DMS79 treated with DMSO at 0.1 percent for 48 hours (cell line): ENCODE data around the gene MS4A2.
"Not testable (repeated sequence)": the region's sequence is repeated elsewhere in the genome, so short reads cannot be mapped to it uniquely, and the experiment has no call there.

Experiments
- DNase-seq: peaks from one replicate; lab custom pipeline; 2025; lab: John Stamatoyannopoulos, UW

The MS4A2 gene

DNA sequence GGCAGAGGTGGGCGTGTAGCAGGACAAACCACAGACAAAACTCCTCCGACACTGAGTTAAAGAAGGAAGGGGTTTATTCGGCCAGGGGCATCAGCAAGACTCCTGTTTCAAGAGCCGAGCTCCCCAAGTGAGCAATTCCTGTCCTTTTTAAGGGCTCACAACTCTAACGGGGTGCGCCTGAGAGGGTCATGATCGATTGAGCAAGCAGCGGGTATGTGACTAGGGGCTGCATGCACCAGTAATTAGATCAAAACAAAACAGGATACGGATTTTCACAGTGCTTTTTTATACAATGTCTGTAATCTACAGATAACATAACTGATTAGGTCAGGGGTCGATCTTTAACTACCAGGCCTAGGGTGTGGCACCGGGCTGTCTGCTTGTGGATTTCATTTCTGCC is 12.9 kb downstream of the MS4A2 start:
- not testable (repeated sequence) for DNase-seq

DNA sequence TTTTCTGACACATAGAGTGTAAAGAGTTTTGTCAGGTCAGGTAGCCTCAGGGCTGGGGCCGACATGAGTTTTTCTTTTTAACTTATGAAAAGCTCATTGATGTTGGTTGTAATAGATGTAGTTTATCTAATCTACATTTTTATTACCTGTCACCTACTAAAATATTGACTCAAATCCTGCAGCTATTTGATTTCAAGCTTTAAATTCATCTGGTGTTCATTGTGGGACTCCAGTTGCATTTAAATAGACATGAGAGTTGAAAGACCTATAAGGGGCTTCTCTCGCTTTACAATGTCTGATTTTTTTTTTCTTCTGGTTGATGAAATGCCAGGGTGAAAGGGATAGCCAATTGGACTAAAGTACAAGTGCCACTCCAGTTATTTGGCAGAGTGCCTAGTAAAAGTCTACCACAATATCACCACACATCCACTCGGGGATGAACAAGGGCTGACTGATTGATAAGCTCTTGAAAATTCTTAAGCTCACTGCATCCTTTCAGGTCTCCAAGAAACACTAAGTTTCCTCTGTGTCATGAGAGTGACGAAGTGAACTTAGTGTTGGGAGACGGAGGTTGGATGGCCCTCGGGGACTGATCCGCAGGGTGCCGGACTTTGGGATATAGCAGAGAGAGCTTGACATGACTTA is 16.1 kb downstream of the MS4A2 start:
- not testable (repeated sequence) for DNase-seq

DNA sequence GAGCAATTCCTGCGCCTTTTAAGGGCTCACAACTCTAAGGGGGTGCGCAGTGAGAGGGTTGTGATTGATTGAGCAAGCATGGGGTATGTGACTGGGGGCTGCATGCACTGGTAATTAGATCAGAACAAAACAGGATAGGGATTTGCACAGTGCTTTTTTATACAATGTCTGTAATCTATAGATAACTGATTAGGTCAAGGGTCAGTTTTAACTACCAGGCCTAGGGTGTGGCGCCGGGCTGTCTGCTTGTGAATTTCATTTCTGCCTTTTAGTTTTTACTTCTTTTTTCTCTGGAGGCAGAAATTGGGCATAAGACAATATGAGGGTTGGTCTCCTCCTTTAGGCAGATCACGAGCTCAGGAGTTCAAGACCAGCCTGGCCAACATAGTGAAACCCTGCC is 20.2 kb downstream of the MS4A2 start:
- not testable (repeated sequence) for DNase-seq

DNA sequence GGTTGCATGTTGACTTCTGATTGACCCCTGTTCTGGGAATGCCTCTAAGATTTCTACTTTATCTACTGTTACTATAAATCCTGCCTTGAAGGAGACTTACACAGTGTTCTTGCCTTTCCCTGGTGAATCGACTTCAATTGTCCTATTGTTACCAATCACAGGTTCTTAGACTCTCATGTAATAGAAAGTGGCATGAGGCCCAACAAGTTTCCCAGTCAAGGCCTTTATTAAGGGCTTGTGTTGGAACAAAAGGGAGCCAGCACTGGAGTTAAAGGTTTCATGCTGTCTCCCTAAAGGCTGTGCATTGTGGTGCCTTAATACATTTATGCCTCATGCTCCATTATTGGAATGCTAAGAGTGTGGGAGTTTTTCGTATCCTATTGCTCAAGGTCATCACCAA is 23.3 kb downstream of the MS4A2 start:
- no peak for DNase-seq

DNA sequence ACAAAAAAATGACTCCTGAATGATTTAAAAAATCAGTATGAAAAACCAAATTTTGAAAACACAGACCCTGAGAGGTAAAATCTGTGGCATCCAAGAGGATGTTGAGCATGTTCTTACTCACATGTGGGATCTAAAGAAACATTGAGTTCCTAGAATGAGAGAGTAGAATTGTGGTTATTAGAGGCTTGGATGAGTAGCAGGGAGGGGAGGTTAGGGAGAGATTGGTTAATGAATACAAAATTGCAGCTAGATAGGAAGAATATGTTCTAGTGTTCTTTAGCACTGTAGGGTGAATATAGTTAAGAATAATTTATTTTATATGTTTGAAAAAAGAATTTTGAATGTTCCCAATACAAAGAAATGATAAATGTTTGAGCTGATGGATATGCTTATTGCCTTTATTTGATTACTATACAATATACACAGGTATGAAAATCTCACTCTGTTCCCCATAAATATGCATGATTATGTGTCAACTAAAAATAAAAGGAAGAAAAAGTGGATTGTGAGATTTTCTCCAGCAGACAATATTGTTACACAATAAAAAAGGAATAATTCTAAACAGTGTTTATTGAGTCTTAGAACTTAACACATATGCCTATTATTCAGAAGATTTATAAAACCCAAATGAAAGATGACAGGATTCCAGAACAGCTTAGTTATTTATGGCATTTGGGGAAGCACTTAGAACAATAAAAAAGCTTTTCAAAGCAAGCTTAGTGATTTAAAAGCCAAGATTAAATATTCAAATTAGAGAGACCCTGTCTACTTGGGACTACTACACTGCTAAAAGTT is 28.7 kb downstream of the MS4A2 start:
- DNase-seq, result no peak

DNA sequence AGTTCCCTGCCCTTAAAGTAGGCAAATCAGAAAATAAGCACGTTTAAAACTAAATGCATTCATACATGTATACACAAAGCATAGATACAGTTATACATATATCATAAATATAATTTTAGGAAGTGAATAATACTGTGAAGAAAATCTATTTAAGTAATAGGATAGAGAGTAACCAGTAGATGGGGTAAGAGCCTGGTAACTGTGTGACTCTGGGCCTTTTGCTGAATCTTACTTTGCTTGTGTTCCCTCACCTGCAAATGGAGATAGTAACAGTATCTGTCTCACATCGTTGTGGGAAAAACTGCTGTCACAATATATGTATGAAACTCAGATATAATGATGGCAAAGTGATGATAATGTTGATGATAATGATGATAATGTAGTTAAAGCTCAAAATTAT is 29.9 kb downstream of the MS4A2 start:
- no peak for DNase-seq

DNA sequence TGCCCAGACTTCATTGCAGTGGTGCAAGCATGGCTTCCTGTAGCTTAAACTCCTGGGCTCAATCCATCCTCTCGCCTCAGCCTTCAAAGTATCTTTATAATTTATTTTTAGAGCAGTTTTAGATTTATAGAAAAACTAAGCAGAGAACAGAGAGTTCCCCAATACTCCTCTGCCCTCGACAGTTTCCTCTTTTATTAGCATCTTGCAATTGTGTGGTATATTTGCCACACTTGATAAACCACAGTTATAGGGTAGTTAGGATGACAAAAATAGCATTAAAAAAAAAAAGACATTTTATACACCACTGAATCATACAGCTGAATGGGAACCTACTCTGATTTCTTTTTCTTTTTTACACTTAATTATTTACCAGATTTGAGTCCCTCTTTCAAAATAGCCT is 31.2 kb downstream of the MS4A2 start:
- no peak for DNase-seq

DNA sequence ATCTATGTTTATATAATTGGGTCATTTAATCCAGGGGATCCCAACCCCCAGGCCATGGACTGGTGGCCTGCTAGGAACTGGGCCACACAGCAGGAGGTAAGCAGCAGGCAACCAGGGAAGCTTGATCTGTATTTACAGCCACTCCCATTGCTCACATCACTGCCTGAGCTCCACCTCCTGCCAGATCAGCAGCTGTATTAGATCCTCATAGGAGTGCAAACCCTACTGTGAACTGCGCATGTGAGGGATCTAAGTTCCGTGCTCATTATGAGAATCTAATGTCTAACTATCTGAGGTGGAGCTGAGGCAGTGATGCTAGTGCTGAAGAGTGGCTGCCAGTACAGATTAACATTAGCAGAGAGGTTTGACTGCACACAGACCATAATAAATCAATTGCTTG is 32.8 kb downstream of the MS4A2 start:
- DNase-seq, result no peak

DNA sequence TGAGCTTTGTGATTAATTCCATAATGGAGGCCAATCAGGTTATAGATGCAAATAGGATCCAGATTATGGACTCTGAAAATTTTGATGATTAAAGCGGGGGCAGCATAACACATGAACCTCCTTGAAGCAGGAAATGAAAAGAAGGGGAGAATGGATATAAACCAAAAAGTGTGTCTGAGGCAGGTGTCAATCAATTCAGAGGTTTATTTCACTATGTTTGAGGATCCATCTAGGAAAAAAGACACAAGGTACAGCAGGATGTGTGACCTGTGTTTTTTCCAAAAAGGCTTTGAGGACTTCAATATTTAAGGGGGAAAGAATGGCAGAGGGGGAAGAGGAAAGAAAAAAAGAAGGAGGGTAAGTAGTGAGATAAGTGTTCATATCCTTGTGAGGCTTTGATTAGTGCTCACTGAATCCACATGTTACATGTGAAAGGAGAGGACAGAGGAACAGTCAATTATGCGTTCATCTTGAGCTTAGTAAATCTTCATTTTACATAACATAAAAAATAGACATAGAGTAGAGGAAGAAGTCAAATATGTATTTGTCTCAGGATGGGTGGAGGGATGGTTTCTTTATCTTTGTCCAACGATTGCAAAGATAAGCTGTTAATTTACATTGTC is 34.1 kb downstream of the MS4A2 start:
- no peak for DNase-seq

DNA sequence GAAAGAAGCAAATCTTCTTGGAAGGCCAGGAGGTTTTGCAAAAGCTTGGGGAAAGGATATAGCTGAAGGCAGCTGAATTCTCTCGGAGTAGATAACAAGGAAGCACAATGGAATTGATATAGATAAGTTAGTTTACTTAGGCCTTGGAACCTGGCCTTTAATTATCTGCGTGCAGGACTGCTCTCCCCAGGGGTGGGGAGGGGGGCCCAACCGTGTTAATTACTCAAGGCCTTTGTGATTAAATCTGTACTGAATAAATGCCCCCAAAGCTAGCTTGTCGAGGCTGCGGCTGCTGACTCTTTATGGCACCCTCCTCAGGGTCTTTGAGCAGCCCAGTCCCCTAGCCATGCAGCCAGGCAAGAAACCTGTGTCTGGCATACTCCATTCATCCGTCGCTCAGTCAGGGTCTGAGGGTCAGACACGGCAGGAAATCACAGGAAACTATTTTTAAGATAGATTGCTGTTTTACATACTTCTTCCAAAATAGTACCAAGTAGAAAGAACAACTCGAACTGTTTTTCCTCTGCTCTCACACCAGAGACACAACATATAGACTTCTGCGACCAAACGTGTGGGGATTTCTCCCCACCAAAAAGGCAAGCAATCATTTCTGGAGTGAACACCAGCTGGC is 36.5 kb downstream of the MS4A2 start:
- DNase-seq, result no peak

DNA sequence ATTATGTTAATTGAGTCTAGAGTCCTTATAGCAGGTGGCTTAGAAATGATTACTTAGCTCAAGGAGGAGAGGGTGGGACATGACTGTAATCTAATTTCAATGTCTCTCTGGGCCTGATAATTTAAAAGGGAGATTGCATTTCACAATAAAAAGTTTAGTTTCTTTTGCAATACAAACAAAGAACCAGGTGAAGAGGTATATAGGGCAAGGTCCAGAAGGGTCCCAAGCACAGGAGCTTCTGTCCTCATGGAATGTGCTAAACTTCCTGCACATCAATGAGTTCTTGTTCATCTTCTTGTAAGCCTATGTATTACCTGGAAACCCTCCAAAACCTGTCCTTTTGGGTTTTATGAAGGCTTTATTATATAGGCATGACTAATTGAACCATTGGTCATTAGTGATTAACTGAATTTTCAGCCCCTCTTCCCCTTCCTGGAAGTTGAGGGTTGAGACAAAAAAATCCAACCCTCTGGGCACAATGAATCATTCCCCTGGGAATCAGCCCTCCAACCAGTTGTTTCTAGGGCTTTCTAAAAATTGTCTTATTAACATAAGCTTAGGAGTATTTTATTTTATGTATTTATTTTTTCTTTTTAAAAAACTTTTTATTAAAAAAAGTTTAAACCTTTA is 37.6 kb downstream of the MS4A2 start:
- no peak for DNase-seq

DNA sequence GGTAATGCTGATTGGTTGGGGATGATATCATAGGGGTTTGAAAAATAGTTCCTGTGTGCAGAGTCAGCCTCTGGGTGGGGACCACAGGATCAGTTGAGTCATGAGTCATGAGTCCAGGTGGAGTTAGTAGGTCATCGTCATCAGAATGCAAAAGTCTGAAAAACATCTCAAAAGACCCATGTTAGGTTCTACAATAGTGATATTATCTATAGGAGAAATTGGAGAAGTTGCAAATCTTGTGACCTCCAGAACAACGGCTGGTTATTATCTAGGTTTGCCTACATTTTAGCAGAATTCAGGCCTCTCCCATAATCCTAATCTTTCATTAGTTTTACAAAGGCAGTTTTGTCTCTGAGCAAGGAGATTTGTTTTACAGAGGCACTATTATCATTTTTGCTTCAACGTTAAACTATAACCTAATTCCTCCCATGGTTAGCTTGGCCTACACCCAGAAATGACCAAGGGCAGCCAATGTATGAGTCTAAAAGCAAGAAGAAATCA is 38.9 kb downstream of the MS4A2 start:
- no peak for DNase-seq

DNA sequence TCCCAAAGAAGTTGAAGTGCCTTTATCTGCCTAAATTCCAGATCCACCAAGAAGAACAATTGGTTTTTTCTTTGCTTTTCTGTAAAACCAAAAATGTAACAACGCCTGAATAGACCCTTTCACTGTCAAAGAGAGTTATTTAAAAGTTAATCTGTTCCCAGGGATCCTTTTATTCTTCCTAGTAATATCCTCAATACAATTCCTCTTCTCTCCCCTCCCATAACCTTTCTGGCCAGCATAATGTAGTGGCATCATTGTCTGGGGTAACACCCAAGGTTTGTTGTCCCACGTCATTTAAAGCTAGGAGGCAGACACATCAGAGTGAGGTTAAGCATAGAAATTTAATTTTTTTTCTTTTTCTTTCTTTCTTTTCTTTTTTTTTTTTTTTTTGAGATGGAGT is 39.9 kb downstream of the MS4A2 start:
- DNase-seq, result no peak

DNA sequence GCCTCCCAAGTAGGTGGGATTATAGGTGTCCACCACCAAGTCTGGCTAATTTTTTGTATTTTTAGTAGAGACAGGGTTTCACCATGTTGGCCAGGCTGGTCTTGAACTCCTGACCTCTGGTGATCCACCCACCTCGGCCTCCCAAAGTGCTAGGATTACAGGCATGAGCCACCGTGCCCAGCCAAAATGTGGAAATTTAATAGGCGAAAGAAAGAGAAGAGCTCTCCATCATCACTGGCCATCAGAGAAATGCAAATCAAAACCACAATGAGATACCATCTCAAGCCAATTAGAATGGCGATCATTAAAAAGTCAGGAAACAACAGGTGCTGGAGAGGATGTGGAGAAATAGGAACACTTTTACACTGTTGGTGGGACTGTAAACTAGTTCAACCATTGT is 40.4 kb downstream of the MS4A2 start:
- not testable (repeated sequence) for DNase-seq

DNA sequence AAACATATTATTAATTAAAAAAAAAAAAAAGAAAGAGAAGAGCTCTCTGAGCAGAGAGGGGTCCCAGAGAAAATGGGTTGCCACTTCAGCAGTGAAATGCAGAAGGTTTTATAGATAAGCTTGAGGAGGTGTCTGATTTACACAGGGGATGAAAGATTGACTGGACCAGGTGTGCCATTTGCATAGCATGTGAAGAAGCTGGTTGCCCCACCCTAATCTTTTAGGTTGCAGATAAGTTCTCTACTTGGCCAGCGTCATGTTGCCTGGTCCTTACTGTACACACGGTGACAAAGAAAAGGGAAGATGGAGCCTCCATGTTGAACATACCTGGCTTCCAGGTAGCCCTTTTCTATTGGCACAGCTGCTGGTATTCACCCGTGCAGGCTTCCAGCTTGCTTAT is 41.4 kb downstream of the MS4A2 start:
- no peak for DNase-seq

DNA sequence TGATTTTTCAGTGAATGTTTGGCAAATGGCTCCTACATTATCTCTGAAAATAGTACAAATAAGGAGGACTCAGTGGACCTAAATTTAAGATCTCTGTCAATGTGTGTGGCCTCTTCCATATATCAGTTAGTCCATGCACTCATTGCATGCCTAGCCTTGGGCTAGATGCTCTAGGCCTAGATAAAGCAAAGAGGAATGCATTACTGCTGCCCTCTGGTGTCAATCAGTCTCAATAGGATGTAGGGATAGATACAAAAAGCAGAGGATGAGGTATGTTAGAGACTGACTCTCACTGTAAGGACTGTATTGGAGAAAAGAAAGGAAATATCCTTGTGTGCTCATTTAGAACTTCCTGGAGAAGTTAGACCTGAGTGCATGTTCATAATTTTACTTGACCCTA is 42.0 kb downstream of the MS4A2 start:
- DNase-seq, result no peak

DNA sequence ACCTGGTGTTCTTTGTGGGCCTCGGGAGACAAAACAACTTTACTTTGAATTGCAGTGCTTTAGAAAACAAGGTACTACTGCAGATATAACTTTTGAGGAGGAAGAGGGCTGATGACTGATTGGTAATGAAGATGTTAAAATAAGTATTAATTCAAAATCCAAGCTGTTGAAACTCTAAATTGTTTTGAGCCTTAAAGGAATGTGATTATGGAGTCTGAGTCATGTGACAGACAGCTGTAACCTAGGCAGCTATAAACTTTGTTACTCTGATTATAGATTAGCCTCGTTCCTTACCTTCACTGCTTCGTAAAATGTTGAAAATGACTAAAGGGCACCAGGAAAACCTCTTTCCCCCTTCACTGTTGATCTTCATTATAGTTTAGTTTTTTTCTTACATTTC is 43.4 kb downstream of the MS4A2 start:
- DNase-seq, result no peak

DNA sequence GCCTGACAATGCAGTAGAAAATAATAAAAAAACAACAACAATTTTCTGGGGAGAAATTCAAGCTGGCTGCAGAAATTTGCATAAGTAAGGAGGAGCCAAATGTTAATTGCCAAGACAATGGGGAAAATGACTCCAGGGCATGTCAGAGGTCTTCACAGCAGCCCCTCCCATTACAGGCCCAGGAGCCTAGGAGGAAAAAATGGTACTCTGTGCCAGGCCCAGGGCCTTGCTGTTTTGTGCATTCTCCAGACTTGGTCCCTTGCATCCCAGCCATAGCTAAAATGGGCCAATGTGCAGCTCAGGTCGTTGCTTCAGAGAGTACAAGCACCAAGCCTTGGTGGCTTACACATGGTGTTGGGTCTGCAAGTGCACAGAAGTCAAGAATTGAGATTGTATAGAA is 45.5 kb downstream of the MS4A2 start:
- DNase-seq, result no peak

DNA sequence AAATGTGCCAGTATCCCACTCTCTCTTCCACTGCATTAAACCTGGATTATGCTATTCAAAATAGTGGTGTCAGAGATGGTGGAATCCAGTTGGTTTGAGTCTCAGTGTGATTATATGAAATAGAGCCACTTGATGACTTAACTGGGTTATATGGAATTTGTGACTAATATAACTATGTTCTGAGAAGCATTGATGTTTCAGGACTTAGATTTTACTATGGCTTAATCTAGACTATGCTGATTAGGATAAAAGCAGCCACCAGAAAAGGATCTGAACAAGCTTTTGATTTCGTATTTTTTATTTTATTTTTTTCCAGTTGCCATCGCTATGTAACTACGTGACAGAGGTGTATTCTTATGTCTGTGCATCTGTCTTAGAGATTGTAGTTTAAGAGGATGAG is 55.3 kb downstream of the MS4A2 start:
- DNase-seq, result no peak

DNA sequence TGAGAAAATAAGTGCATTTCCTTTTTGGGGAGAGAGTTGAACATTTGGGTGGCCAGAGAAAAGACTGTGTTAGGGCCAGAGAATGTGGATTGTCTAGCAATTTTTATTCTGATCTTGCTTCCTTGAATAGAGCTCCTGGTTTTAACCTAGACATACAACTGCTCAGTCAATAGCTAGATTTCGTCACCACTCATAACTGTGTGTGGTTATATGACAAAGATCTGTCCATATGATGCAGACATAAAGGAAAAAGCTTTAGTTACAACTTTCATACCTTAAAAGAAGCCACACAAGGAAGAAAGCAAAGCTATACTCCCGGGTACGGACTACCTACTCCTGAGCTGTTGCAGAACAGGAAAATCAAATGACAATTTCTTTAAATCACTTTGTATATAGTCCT is 57.2 kb downstream of the MS4A2 start:
- no peak for DNase-seq
